Measurements from ENCODE around the gene NRG2. TPM values are rescaled to one million over a fixed set of nuclear protein-coding genes. Genes with fewer than 3 reads are reported as not detected.

Gene NRG2
- total RNA-seq, 1 experiment from 2014 or later, result 0.91 TPM

- BruUV-seq (replicated peaks), result no TSS peak
- no peak for ATAC-seq
- ChIA-PET POLR2A (no interaction called here), RAD21 (ENCODE audit: low non-redundant PET in 1 of 2, low total read pairs in 2 of 2, uncharacterized antibody in 2 of 2, unreplicated experiment in 2 of 2) (no interaction called here), CTCF (no interaction called here)
- Histone ChIP-seq H3K4me3 (replicated peaks in 1 of 2; ENCODE audit: low read depth in 1 of 2, low read length in 2 of 2) (no peak overlapping the region), H3K27ac (ENCODE audit: low read depth, low read length) (no peak overlapping the region), H3K9me3 (ENCODE audit: control insufficient read depth in 1 of 2, insufficient read depth in 1 of 2, low read depth in 1 of 2, low read length in 2 of 2) (peaks cover 0 to 4% of the 10 kb centered on the region in 2 experiments; a peak in 1 of 4 replicates), H3K27me3 (ENCODE audit: insufficient read depth, low read length) (no peaks in the 10 kb centered on the region), H2AFZ (ENCODE audit: low read depth, low read length, poor library complexity, severe bottlenecking) (no peak overlapping the region), H3K36me3 (ENCODE audit: control insufficient read depth in 1 of 2, insufficient read depth in 2 of 2, low read length in 2 of 2) (no peaks in the 10 kb centered on the region), H3K4me1 (ENCODE audit: control insufficient read depth in 1 of 2, insufficient read depth in 2 of 2, low read length in 2 of 2) (no peaks in the 10 kb centered on the region), H3K9ac (ENCODE audit: low read length) (no peak overlapping the region), H3K4me2 (ENCODE audit: low read length) (no peak overlapping the region), H3K79me2 (ENCODE audit: insufficient read depth, low read length) (no peaks in the 10 kb centered on the region), H4K20me1 (ENCODE audit: insufficient read depth) (no peaks in the 10 kb centered on the region), H3K9me2 (ENCODE audit: insufficient read depth) (no peaks in the 10 kb centered on the region)
- no peak for TF ChIP-seq MAX (IDR thresholded peaks at IDR 0.05)
- intact Hi-C loops (cut with micrococcal nuclease), result no loop called here
- no peak for DNase-seq (ENCODE audit: low read depth, low spot score)
These were observed 223.0 kb downstream of the NRG2 start for GRCh38 chr5:139820130-139820529.

GRCh38 chr5:139817970-139818369 is 225.1 kb downstream of the NRG2 start:
- Histone ChIP-seq H3K9ac (ENCODE audit: low read length) (no peak overlapping the region), H3K79me2 (ENCODE audit: insufficient read depth, low read length) (no peaks in the 10 kb centered on the region), H3K4me3 (replicated peaks in 1 of 2; ENCODE audit: low read depth in 1 of 2, low read length in 2 of 2) (no peak overlapping the region), H3K4me2 (ENCODE audit: low read length) (no peak overlapping the region), H2AFZ (ENCODE audit: low read depth, low read length, poor library complexity, severe bottlenecking) (no peak overlapping the region), H3K27me3 (ENCODE audit: insufficient read depth, low read length) (no peaks in the 10 kb centered on the region), H3K36me3 (ENCODE audit: control insufficient read depth in 1 of 2, insufficient read depth in 2 of 2, low read length in 2 of 2) (no peaks in the 10 kb centered on the region), H4K20me1 (ENCODE audit: insufficient read depth) (no peaks in the 10 kb centered on the region), H3K27ac (ENCODE audit: low read depth, low read length) (no peak overlapping the region), H3K9me2 (ENCODE audit: insufficient read depth) (no peaks in the 10 kb centered on the region), H3K4me1 (ENCODE audit: control insufficient read depth in 1 of 2, insufficient read depth in 2 of 2, low read length in 2 of 2) (no peaks in the 10 kb centered on the region), H3K9me3 (ENCODE audit: control insufficient read depth in 1 of 2, insufficient read depth in 1 of 2, low read depth in 1 of 2, low read length in 2 of 2) (peaks cover 0 to 4% of the 10 kb centered on the region in 2 experiments; a peak in 1 of 4 replicates)
- ATAC-seq (no peak), DNase-seq (ENCODE audit: low read depth, low spot score) (no peak)
- ChIA-PET CTCF (no interaction called here), POLR2A (no interaction called here), RAD21 (ENCODE audit: low non-redundant PET in 1 of 2, low total read pairs in 2 of 2, uncharacterized antibody in 2 of 2, unreplicated experiment in 2 of 2) (no interaction called here)
- BruUV-seq (replicated peaks), result no TSS peak
- intact Hi-C loops (cut with micrococcal nuclease), result no loop called here
- TF ChIP-seq ZNF274 (IDR thresholded peaks at IDR 0.05; ENCODE audit: low read depth, low read length), result no peak
- TF ChIP-seq EZH2 (IDR thresholded peaks at IDR 0.05), result no peak
- TF ChIP-seq EGR1 (IDR thresholded peaks at IDR 0.05; ENCODE audit: low read depth), result no peak
- no peak for TF ChIP-seq ATF3 (IDR thresholded peaks at IDR 0.05)
